K562 (cell line): ENCODE results near the gene CAPRIN1.

Source experiments
- E2F5 ChIP-seq: sonication (generic); formaldehyde crosslinking; IDR thresholded peaks from 2 replicates; pipeline ENCODE4 v1.8.0; 2022; ENCODE audit warnings: mild to moderate bottlenecking, missing genetic modification reagents
- MAFG ChIP-seq: fragments of 450-650 bp; conservative IDR thresholded peaks from 2 replicates; pipeline ENCODE4 v1.6.1; 2016; ENCODE audit warnings: missing genetic modification characterization, missing compliant biosample characterization
- POLR2A ChIP-seq: fragments of 450-650 bp; conservative IDR thresholded peaks from 2 replicates; pipeline ENCODE4 v1.6.1; 2016
- ZNF512 ChIP-seq: IDR thresholded peaks from 2 replicates; pipeline ENCODE4 v1.6.1; 2016; ENCODE audit warnings: missing genetic modification characterization, missing compliant biosample characterization

GRCh38 chr11:34126959-34127848, 75.7 kb downstream of the CAPRIN1 start:
- no peak for TF ChIP-seq POLR2A
- TF ChIP-seq MAFG (tag): no peak
- TF ChIP-seq ZNF512 (tag): no peak
- TF ChIP-seq E2F5 (CRISPR knock-in tag): no peak
